ENCODE measurements around the gene ISCU.

Gene ISCU

GRCh38 chr12:108603743-108604142 lies 41.3 kb downstream of the ISCU start:
- DNase-seq (ENCODE audit: low read depth) = no peak

GRCh38 chr12:108604208-108604941 lies 42.0 kb downstream of the ISCU start:
- DNase-seq (ENCODE audit: low read depth) = no peak

- no peak for DNase-seq (ENCODE audit: low read depth)
These were observed 42.7 kb downstream of the ISCU start for GRCh38 chr12:108605000-108605689.

GRCh38 chr12:108605690-108606406 lies 43.5 kb downstream of the ISCU start:
- DNase-seq (ENCODE audit: low read depth) = no peak

GRCh38 chr12:108606492-108606891 lies 44.1 kb downstream of the ISCU start:
- no peak for DNase-seq (ENCODE audit: low read depth)

GRCh38 chr12:108607981-108608600 lies 45.7 kb downstream of the ISCU start:
- DNase-seq (ENCODE audit: low read depth) = no peak

- no peak for DNase-seq (ENCODE audit: low read depth)
These were observed 46.2 kb downstream of the ISCU start for GRCh38 chr12:108608616-108609015.

- no peak for DNase-seq (ENCODE audit: low read depth)
These were observed 47.3 kb downstream of the ISCU start for GRCh38 chr12:108609537-108610335.

GRCh38 chr12:108610336-108610815 lies 48.0 kb downstream of the ISCU start:
- DNase-seq (ENCODE audit: low read depth) = no peak

GRCh38 chr12:108610856-108611605 lies 48.6 kb downstream of the ISCU start:
- no peak for DNase-seq (ENCODE audit: low read depth)

GRCh38 chr12:108611884-108612415 lies 49.6 kb downstream of the ISCU start:
- peak; percentile 55 for DNase-seq (ENCODE audit: low read depth)

GRCh38 chr12:108612788-108613282 lies 50.4 kb downstream of the ISCU start:
- no peak for DNase-seq (ENCODE audit: low read depth)

GRCh38 chr12:108613548-108613947 lies 51.2 kb downstream of the ISCU start:
- no peak for DNase-seq (ENCODE audit: low read depth)

GRCh38 chr12:108614041-108614440 lies 51.6 kb downstream of the ISCU start:
- DNase-seq (ENCODE audit: low read depth) = no peak

GRCh38 chr12:108614639-108615038 lies 52.2 kb downstream of the ISCU start:
- DNase-seq (ENCODE audit: low read depth) = no peak

- no peak for DNase-seq (ENCODE audit: low read depth)
These were observed 53.5 kb downstream of the ISCU start for GRCh38 chr12:108615918-108616317.

- no peak for DNase-seq (ENCODE audit: low read depth)
These were observed 54.0 kb downstream of the ISCU start for GRCh38 chr12:108616359-108616758.

- DNase-seq (ENCODE audit: low read depth) = peak; percentile 79
These were observed 54.8 kb downstream of the ISCU start for GRCh38 chr12:108616941-108617858.

All from activated gamma-delta T cell treated with anti-CD3 and anti-CD28 coated beads, Interleukin-2, amount 50 U/mL, for 16 hours (primary cell).